Measurements from ENCODE around the gene FUS.

Gene FUS

GRCh38 chr16:31177136-31177535 lies 2.8 kb upstream of the FUS start:
- Histone ChIP-seq H3K27me3 (ENCODE audit: control insufficient read depth, insufficient read depth, low read length) (no peaks in the 10 kb centered on the region), H3K9ac (ENCODE audit: low read depth, low read length) (no peak overlapping the region), H3K4me3 (ENCODE audit: low read depth, low read length) (no peak overlapping the region), H3K4me1 (ENCODE audit: control insufficient read depth, insufficient read depth, low read length) (peaks cover under 1% of the 10 kb centered on the region; the same call in 1 of the 2 replicates), H3K36me3 (ENCODE audit: control insufficient read depth, insufficient read depth, low read length) (peaks cover 11% of the 10 kb centered on the region), H3K27ac (ENCODE audit: low read depth, low read length) (no peak overlapping the region), H3K9me3 (ENCODE audit: control insufficient read depth, insufficient read depth, low read length) (no peaks in the 10 kb centered on the region)

- H3K27ac ChIP-seq (ENCODE audit: low read depth, low read length), result peak overlapping the region; percentile 96
- no peaks in the 10 kb centered on the region for H3K27me3 ChIP-seq (ENCODE audit: control insufficient read depth, insufficient read depth, low read length)
- peaks cover 32% of the 10 kb centered on the region for H3K36me3 ChIP-seq (ENCODE audit: control insufficient read depth, insufficient read depth, low read length)
- peak overlapping the region; percentile 85 for H3K4me3 ChIP-seq (ENCODE audit: low read depth, low read length)
- H3K4me1 ChIP-seq (ENCODE audit: control insufficient read depth, insufficient read depth, low read length), result peaks cover 6% of the 10 kb centered on the region; the same call in 1 of the 2 replicates
- H3K9ac ChIP-seq (ENCODE audit: low read depth, low read length), result peak overlapping the region; percentile 97
- no peaks in the 10 kb centered on the region for H3K9me3 ChIP-seq (ENCODE audit: control insufficient read depth, insufficient read depth, low read length)
Measured at GRCh38 chr16:31179219-31179746, 656 bp upstream of the FUS start.

GRCh38 chr16:31181102-31181830 lies 1.3 kb downstream of the FUS start:
- Histone ChIP-seq H3K4me3 (ENCODE audit: low read depth, low read length) (peak overlapping the region; percentile 85), H3K9ac (ENCODE audit: low read depth, low read length) (peak overlapping the region; percentile 97), H3K27me3 (ENCODE audit: control insufficient read depth, insufficient read depth, low read length) (no peaks in the 10 kb centered on the region), H3K9me3 (ENCODE audit: control insufficient read depth, insufficient read depth, low read length) (no peaks in the 10 kb centered on the region), H3K4me1 (ENCODE audit: control insufficient read depth, insufficient read depth, low read length) (peaks cover 6% of the 10 kb centered on the region; the same call in 1 of the 2 replicates), H3K36me3 (ENCODE audit: control insufficient read depth, insufficient read depth, low read length) (peaks cover 50% of the 10 kb centered on the region), H3K27ac (ENCODE audit: low read depth, low read length) (peak overlapping the region; percentile 96)

GRCh38 chr16:31182391-31182790 lies 2.5 kb downstream of the FUS start:
- peaks cover 62% of the 10 kb centered on the region for H3K36me3 ChIP-seq (ENCODE audit: control insufficient read depth, insufficient read depth, low read length)
- no peaks in the 10 kb centered on the region for H3K9me3 ChIP-seq (ENCODE audit: control insufficient read depth, insufficient read depth, low read length)
- peak overlapping the region; percentile 85 for H3K4me3 ChIP-seq (ENCODE audit: low read depth, low read length)
- H3K27me3 ChIP-seq (ENCODE audit: control insufficient read depth, insufficient read depth, low read length), result no peaks in the 10 kb centered on the region
- peak overlapping the region; percentile 40 for H3K9ac ChIP-seq (ENCODE audit: low read depth, low read length)
- peaks cover 6% of the 10 kb centered on the region; the same call in 1 of the 2 replicates for H3K4me1 ChIP-seq (ENCODE audit: control insufficient read depth, insufficient read depth, low read length)
- no peak overlapping the region for H3K27ac ChIP-seq (ENCODE audit: low read depth, low read length)

GRCh38 chr16:31183432-31184428 lies 3.8 kb downstream of the FUS start:
- no peak overlapping the region for H3K9ac ChIP-seq (ENCODE audit: low read depth, low read length)
- H3K4me3 ChIP-seq (ENCODE audit: low read depth, low read length), result no peak overlapping the region
- no peak overlapping the region for H3K27ac ChIP-seq (ENCODE audit: low read depth, low read length)
- H3K36me3 ChIP-seq (ENCODE audit: control insufficient read depth, insufficient read depth, low read length), result peaks cover 75% of the 10 kb centered on the region
- H3K4me1 ChIP-seq (ENCODE audit: control insufficient read depth, insufficient read depth, low read length), result peaks cover 6% of the 10 kb centered on the region; the same call in 1 of the 2 replicates
- no peaks in the 10 kb centered on the region for H3K9me3 ChIP-seq (ENCODE audit: control insufficient read depth, insufficient read depth, low read length)
- H3K27me3 ChIP-seq (ENCODE audit: control insufficient read depth, insufficient read depth, low read length), result no peaks in the 10 kb centered on the region

- Histone ChIP-seq H3K9me3 (ENCODE audit: control insufficient read depth, insufficient read depth, low read length) (no peaks in the 10 kb centered on the region), H3K36me3 (ENCODE audit: control insufficient read depth, insufficient read depth, low read length) (peaks cover 87% of the 10 kb centered on the region), H3K4me1 (ENCODE audit: control insufficient read depth, insufficient read depth, low read length) (peaks cover 6% of the 10 kb centered on the region; the same call in 1 of the 2 replicates), H3K27me3 (ENCODE audit: control insufficient read depth, insufficient read depth, low read length) (no peaks in the 10 kb centered on the region), H3K9ac (ENCODE audit: low read depth, low read length) (no peak overlapping the region), H3K27ac (ENCODE audit: low read depth, low read length) (no peak overlapping the region), H3K4me3 (ENCODE audit: low read depth, low read length) (no peak overlapping the region)
Measured at GRCh38 chr16:31184888-31185287, 4.9 kb downstream of the FUS start.

- H3K4me1 ChIP-seq (ENCODE audit: control insufficient read depth, insufficient read depth, low read length), result peaks cover 6% of the 10 kb centered on the region; the same call in 1 of the 2 replicates
- H3K36me3 ChIP-seq (ENCODE audit: control insufficient read depth, insufficient read depth, low read length), result peaks cover 91% of the 10 kb centered on the region
- H3K9ac ChIP-seq (ENCODE audit: low read depth, low read length), result no peak overlapping the region
- H3K9me3 ChIP-seq (ENCODE audit: control insufficient read depth, insufficient read depth, low read length), result no peaks in the 10 kb centered on the region
- no peak overlapping the region for H3K27ac ChIP-seq (ENCODE audit: low read depth, low read length)
- H3K4me3 ChIP-seq (ENCODE audit: low read depth, low read length), result no peak overlapping the region
- H3K27me3 ChIP-seq (ENCODE audit: control insufficient read depth, insufficient read depth, low read length), result no peaks in the 10 kb centered on the region
Measured at GRCh38 chr16:31185339-31185738, 5.4 kb downstream of the FUS start.

GRCh38 chr16:31186176-31186575 lies 6.2 kb downstream of the FUS start:
- H3K4me3 ChIP-seq (ENCODE audit: low read depth, low read length), result no peak overlapping the region

GRCh38 chr16:31186930-31187807 lies 7.2 kb downstream of the FUS start:
- H3K27ac ChIP-seq (ENCODE audit: low read depth, low read length), result no peak overlapping the region
- H3K9me3 ChIP-seq (ENCODE audit: control insufficient read depth, insufficient read depth, low read length), result no peaks in the 10 kb centered on the region
- H3K27me3 ChIP-seq (ENCODE audit: control insufficient read depth, insufficient read depth, low read length), result no peaks in the 10 kb centered on the region
- H3K4me1 ChIP-seq (ENCODE audit: control insufficient read depth, insufficient read depth, low read length), result peaks cover 6% of the 10 kb centered on the region; the same call in 1 of the 2 replicates
- no peak overlapping the region for H3K9ac ChIP-seq (ENCODE audit: low read depth, low read length)
- H3K4me3 ChIP-seq (ENCODE audit: low read depth, low read length), result no peak overlapping the region
- peaks cover 99% of the 10 kb centered on the region for H3K36me3 ChIP-seq (ENCODE audit: control insufficient read depth, insufficient read depth, low read length)

More at GRCh38 chr16:31186176-31186575, 6.2 kb downstream of the FUS start:
- H3K9ac ChIP-seq (ENCODE audit: low read depth, low read length), result no peak overlapping the region
- H3K27me3 ChIP-seq (ENCODE audit: control insufficient read depth, insufficient read depth, low read length), result no peaks in the 10 kb centered on the region
- peaks cover 98% of the 10 kb centered on the region for H3K36me3 ChIP-seq (ENCODE audit: control insufficient read depth, insufficient read depth, low read length)
- no peaks in the 10 kb centered on the region for H3K9me3 ChIP-seq (ENCODE audit: control insufficient read depth, insufficient read depth, low read length)
- no peak overlapping the region for H3K27ac ChIP-seq (ENCODE audit: low read depth, low read length)
- peaks cover 6% of the 10 kb centered on the region; the same call in 1 of the 2 replicates for H3K4me1 ChIP-seq (ENCODE audit: control insufficient read depth, insufficient read depth, low read length)

GRCh38 chr16:31187808-31188189 lies 7.9 kb downstream of the FUS start:
- H3K9ac ChIP-seq (ENCODE audit: low read depth, low read length), result no peak overlapping the region
- no peak overlapping the region for H3K4me3 ChIP-seq (ENCODE audit: low read depth, low read length)
- H3K9me3 ChIP-seq (ENCODE audit: control insufficient read depth, insufficient read depth, low read length), result no peaks in the 10 kb centered on the region

More at GRCh38 chr16:31187808-31188189, 7.9 kb downstream of the FUS start:
- Histone ChIP-seq H3K36me3 (ENCODE audit: control insufficient read depth, insufficient read depth, low read length) (peaks cover 99% of the 10 kb centered on the region), H3K4me1 (ENCODE audit: control insufficient read depth, insufficient read depth, low read length) (no peaks in the 10 kb centered on the region), H3K27me3 (ENCODE audit: control insufficient read depth, insufficient read depth, low read length) (no peaks in the 10 kb centered on the region), H3K27ac (ENCODE audit: low read depth, low read length) (no peak overlapping the region)

Data from HUES48 (cell line).